Activated CD4-positive, alpha-beta T cell treated with anti-CD3 and anti-CD28 coated beads, Interleukin-2, amount 10 ng/mL, durations not matched to agents 24 days and 14 days (primary cell): ENCODE results near the gene ABCF2. TPM values are rescaled to one million over a fixed set of nuclear protein-coding genes. Genes with fewer than 3 reads are reported as not detected.

Source experiments
- DNase-seq: peaks from one replicate; pipeline ENCODE4 v3.0.0; 2022
- H3K27ac Mint-ChIP-seq: one replicate; pipeline ENCODE4 v1.8.0; 2022; ENCODE audit warnings: mild to moderate bottlenecking, mixed read lengths
- H3K27me3 Mint-ChIP-seq: one replicate; pipeline ENCODE4 v1.8.0; 2022; ENCODE audit warnings: mixed read lengths
- H3K36me3 Mint-ChIP-seq: one replicate; pipeline ENCODE4 v1.8.0; 2022; ENCODE audit warnings: low read depth, mild to moderate bottlenecking, mixed read lengths
- H3K4me1 Mint-ChIP-seq: one replicate; pipeline ENCODE4 v1.8.0; 2021; ENCODE audit warnings: mixed read lengths
- H3K4me3 Mint-ChIP-seq: one replicate; pipeline ENCODE4 v1.8.0; 2022; ENCODE audit warnings: mild to moderate bottlenecking, moderate library complexity, mixed read lengths
- H3K9me3 Mint-ChIP-seq: one replicate; pipeline ENCODE4 v1.8.0; 2021; ENCODE audit warnings: mixed read lengths
- intact Hi-C: fragments of 100-400 bp; cut with micrococcal nuclease; formaldehyde crosslinking; loops from one replicate; pipeline ENCODE4 v1.15.1; 2023
- total RNA-seq: library from RNA; stranded (reverse); gene quantifications from 2 replicates; pipeline ENCODE4 v1.2.3, GENCODE V29; 2022

The ABCF2 gene
- total RNA-seq, 1 donor from 2014 or later: 84.6 TPM

DNA sequence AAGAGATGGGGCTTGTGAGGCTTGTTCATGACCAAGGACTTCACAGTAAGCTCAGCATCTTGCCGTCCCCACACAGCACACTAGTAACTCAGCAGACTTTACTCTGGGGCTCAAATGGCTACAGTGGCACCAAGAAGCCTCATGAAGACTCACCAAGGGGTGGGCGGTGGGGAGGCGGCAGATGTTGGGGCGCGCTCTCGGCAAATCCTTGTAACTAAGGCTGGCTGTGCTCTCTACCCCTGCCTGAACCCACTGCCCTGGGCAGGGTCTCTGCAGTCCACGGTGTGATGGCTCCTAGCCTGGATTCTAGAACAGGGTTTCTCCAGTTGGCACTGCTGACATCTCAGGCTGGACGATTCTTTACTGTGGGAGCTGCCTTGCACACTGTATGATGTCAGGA is 33.9 kb upstream of the ABCF2 start:
- no peaks in the 10 kb centered on the region for H3K4me1 Mint-ChIP-seq
- no peak overlapping the region for H3K4me3 Mint-ChIP-seq
- no peak for DNase-seq
- H3K27me3 Mint-ChIP-seq: peaks cover 14% of the 10 kb centered on the region
- intact Hi-C loops: no loop called here
- no peaks in the 10 kb centered on the region for H3K9me3 Mint-ChIP-seq
- no peak overlapping the region for H3K27ac Mint-ChIP-seq
- H3K36me3 Mint-ChIP-seq: no peaks in the 10 kb centered on the region

DNA sequence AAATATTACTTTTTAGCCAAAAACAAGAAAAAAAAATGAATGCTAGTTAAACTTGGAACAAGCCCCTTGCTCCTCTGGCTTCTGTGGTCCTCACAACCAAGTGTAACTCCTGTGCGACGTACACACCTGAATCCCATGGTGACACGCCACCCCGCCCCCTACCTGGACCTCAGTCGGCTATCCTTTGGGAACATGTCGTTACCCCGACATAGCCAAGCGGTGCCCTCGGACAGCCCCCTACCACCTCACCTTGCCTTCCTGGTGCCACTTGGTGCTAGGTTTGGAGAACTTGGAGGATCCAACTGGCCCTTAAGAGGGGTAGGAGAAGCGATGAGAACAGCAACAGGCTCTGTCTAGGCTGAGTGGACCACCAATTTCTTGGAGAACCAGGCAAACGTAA is 33.5 kb upstream of the ABCF2 start:
- Mint-ChIP-seq H3K27ac (no peak overlapping the region), H3K4me1 (no peaks in the 10 kb centered on the region), H3K9me3 (no peaks in the 10 kb centered on the region), H3K27me3 (peaks cover 18% of the 10 kb centered on the region), H3K4me3 (no peak overlapping the region), H3K36me3 (no peaks in the 10 kb centered on the region)
- intact Hi-C loops: no loop called here
- no peak for DNase-seq

DNA sequence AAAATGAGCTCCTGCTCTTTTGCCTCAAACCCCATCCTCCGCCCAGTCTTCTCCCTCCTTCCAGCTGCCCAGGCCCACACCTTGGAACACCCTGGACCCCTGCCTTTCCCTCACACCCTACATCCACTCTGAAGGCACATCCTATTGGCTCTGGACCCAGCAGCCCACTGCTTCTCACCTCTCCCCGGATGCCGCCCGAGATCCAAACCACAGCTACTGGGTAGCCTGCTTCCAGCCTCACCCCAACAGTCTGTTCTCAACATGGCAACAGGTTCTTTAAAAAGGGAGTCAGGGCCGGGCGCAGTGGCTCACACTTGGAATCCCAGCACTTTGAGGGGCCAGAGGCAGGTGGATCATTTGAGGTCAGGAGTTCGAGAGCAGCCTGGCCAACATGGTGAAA is 31.0 kb upstream of the ABCF2 start:
- no peak for DNase-seq
- H3K4me3 Mint-ChIP-seq: no peak overlapping the region
- intact Hi-C loops: no loop called here
- peaks cover 39% of the 10 kb centered on the region for H3K27me3 Mint-ChIP-seq
- no peak overlapping the region for H3K27ac Mint-ChIP-seq
- H3K36me3 Mint-ChIP-seq: no peaks in the 10 kb centered on the region
- no peaks in the 10 kb centered on the region for H3K4me1 Mint-ChIP-seq
- no peaks in the 10 kb centered on the region for H3K9me3 Mint-ChIP-seq

DNA sequence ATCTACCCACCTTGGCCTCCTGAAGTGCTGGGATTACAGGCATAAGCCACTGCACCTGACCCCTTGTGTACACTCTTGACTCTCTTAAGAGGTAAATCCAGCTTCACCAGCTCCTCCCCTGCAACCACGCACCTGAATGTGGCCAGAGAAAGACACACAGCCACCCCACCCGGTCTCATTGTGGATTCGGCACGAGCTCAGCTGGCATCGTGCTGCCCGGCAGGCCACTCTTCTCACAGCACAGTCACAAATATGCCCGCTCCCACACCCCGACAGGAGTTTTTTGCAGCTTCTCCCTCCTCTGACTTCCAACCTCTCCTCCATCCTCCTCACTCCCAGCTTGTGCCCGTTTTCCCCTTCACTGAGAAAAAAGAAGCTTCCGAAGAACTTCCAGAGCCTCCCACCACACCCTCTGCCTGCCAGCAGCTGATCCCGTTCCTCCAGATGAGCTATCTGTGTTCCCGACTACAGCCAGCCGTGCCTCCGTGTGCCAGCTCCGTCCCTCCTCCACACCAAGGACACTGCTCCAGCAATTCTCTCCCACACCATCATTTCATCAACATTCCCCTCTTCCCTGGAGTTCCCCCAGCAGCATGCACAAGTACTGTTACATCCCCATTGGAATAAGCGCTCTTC is 29.5 kb upstream of the ABCF2 start:
- Mint-ChIP-seq H3K27me3 (peaks cover 47% of the 10 kb centered on the region), H3K36me3 (no peaks in the 10 kb centered on the region), H3K4me3 (no peak overlapping the region), H3K27ac (no peak overlapping the region), H3K9me3 (no peaks in the 10 kb centered on the region), H3K4me1 (no peaks in the 10 kb centered on the region)
- intact Hi-C loops: no loop called here
- no peak for DNase-seq

DNA sequence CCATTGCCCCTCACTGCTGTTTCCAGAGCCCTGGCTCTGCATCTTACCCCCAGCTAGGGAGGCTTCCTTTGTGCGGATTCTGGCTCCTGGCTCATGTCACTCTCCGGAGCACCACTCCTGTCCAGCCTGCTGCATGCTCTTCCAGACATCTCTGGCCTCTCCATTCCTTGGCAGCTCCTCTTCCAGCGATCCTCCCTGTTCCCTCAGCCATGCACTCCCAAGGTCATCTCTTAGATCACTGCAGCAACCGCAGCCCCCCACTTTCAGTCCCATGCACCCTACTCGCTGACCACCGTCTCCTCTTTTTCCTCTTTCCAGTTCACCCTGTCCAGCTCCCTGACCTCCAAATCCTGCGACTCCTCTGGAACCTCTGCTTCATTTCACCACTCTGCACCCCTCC is 28.4 kb upstream of the ABCF2 start:
- H3K27ac Mint-ChIP-seq: no peak overlapping the region
- H3K36me3 Mint-ChIP-seq: no peaks in the 10 kb centered on the region
- intact Hi-C loops: no loop called here
- no peak for DNase-seq
- H3K9me3 Mint-ChIP-seq: no peaks in the 10 kb centered on the region
- H3K4me1 Mint-ChIP-seq: peaks cover 1% of the 10 kb centered on the region
- H3K4me3 Mint-ChIP-seq: no peak overlapping the region
- H3K27me3 Mint-ChIP-seq: peaks cover 54% of the 10 kb centered on the region

DNA sequence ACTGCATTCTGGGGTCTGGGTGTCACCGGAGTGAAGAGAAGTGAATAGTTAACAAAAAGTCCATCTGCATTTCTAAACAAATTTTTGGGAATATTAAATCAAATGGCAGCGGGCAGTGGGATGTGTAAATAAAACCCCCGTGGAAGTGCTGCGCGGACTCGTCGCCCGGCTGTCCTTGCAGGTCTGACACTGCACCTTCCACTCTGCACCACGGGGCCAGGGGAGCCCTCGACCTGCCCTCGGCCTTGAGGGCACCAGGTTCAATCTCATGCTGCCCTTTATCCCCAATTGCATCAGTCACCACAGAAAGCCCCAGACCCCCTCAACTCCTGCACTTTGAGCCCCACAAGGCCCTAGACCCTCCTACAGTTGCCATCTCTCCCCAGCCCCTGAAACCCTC is 27.8 kb upstream of the ABCF2 start:
- H3K4me1 Mint-ChIP-seq: peaks cover 1% of the 10 kb centered on the region
- peaks cover 59% of the 10 kb centered on the region for H3K27me3 Mint-ChIP-seq
- intact Hi-C loops: no loop called here
- no peaks in the 10 kb centered on the region for H3K36me3 Mint-ChIP-seq
- no peak overlapping the region for H3K4me3 Mint-ChIP-seq
- no peak for DNase-seq
- H3K27ac Mint-ChIP-seq: no peak overlapping the region
- no peaks in the 10 kb centered on the region for H3K9me3 Mint-ChIP-seq

DNA sequence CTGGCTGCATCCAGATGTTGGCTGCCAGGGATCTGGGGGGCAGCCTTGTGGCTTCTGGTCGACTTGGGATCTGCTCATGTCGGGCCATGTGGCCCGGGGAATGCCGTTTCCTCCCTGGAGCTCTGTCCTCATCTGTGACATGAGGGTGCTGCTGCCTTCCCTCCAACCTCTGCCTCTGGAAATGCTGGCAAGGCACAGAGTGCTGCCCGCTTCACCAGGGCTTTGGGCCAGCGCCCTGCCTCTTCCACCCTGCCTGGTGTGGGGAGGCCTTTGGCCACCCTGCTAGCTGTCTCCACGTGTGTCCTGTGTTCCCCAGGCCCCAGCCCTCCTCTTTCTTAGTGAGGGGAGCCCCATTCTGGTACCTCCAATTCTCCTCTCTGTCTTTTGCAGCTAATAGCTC is 27.3 kb upstream of the ABCF2 start:
- intact Hi-C loops: no loop called here
- no peak for DNase-seq
- H3K9me3 Mint-ChIP-seq: no peaks in the 10 kb centered on the region
- no peak overlapping the region for H3K4me3 Mint-ChIP-seq
- no peak overlapping the region for H3K27ac Mint-ChIP-seq
- H3K4me1 Mint-ChIP-seq: peaks cover 2% of the 10 kb centered on the region
- H3K27me3 Mint-ChIP-seq: peaks cover 63% of the 10 kb centered on the region
- no peaks in the 10 kb centered on the region for H3K36me3 Mint-ChIP-seq

DNA sequence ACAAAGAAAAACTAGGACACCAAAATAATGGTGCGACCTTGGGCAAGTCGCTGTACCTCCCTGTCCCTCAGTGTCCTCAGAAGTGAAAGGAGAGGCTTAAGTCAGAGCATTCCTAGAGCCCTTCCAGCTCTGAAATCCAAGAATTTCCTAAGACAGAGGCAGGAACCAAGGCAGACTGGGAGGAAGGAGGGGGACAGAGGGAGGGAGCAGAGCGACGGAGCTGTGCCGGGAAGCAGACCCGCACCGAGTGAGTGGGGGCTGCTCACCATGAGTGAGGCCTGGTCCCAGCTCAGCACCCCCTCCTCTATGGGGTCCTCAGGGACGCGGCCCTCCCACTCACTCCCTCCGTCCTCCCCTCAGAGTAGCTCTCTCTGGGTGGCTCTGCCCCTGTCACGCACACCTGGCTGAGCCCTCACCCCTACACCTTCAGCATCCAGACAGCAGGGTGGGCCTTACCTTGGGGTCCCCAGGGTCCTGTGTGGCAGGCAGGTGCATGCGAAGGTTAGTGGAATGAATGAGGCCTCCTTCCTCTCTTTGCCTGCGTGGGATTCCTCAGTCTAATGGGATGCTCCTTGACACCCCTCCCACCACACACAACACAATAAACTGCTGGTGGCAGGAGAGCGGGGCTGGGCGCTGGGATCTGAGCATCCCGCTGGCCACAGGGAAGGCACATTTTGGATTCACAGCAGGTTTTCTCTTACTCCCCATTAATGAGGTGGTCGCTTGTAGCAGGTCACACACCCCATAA is 26.1 kb upstream of the ABCF2 start:
- no peak overlapping the region for H3K4me3 Mint-ChIP-seq

DNA sequence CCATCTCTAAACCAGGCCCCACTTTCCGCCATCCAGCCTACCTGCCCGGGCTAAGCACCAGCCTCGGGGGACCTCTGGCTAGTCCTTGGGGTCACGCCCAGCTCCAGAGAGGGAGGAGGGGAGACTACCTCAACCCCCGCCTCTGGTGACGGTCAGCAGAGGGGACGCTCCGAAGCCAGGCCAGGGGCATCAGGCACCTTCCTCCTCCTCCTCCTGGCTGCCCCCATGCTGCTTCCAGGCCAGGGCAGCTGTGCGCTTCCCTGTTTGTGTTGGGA is 25.5 kb upstream of the ABCF2 start:
- Mint-ChIP-seq H3K9me3 (no peaks in the 10 kb centered on the region), H3K27ac (no peak overlapping the region), H3K4me3 (no peak overlapping the region), H3K36me3 (no peaks in the 10 kb centered on the region), H3K4me1 (peaks cover 12% of the 10 kb centered on the region), H3K27me3 (peaks cover 67% of the 10 kb centered on the region)
- no peak for DNase-seq
- intact Hi-C loops: no loop called here

More for the DNA sequence above, 26.1 kb upstream of the ABCF2 start:
- no peak for DNase-seq
- H3K4me1 Mint-ChIP-seq: peaks cover 8% of the 10 kb centered on the region
- no peaks in the 10 kb centered on the region for H3K9me3 Mint-ChIP-seq
- H3K36me3 Mint-ChIP-seq: no peaks in the 10 kb centered on the region
- no peak overlapping the region for H3K27ac Mint-ChIP-seq
- intact Hi-C loops: no loop called here
- peaks cover 65% of the 10 kb centered on the region for H3K27me3 Mint-ChIP-seq

DNA sequence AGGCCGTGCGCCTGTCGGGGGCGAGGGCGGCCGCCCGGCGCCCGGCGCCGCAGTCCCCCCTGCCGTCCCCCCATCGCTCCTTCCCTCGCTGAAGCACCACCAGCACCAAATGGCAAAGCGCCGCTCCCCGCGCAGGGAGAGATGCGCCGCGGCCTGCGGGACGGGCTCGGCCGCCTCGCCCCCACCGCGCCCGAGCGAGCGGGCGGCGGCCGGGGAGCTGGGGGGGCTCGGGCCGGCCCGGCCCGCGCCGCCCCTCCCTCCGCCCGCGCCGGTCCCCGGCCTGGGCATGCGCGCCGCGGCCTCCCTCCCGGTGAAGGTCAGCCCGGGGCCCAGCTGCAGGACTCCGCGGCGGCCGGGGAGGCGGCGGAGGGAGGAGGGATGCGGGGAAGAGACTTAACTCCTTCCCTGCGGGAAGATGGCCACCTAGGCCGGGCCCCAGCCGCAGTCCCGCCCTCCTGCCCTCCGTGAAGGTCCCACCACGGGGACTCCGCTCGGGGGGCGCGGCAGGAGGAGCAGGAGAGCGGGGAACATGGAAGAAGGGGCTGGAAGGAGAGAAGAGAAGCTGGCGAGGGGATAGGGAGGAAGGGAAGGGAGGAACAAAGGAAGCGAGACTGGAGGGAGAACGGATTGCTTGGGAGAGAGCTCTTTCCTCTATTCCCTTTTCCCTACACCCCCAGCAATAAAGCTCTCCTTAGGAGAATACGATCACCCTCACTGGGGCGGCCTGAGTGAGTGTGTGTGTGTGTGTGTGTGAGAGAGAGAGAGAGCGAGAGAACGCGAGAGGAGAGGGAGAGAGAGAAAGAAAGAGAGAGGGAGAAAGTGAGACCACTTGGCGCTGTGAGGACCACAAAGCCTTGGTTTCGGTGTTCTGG is 24.9 kb upstream of the ABCF2 start:
- H3K27me3 Mint-ChIP-seq: peaks cover 73% of the 10 kb centered on the region
- no peaks in the 10 kb centered on the region for H3K36me3 Mint-ChIP-seq
- no peak overlapping the region for H3K4me3 Mint-ChIP-seq
- peaks cover 12% of the 10 kb centered on the region for H3K4me1 Mint-ChIP-seq
- no peak overlapping the region for H3K27ac Mint-ChIP-seq
- no peak for DNase-seq
- H3K9me3 Mint-ChIP-seq: no peaks in the 10 kb centered on the region
- intact Hi-C loops: no loop called here

DNA sequence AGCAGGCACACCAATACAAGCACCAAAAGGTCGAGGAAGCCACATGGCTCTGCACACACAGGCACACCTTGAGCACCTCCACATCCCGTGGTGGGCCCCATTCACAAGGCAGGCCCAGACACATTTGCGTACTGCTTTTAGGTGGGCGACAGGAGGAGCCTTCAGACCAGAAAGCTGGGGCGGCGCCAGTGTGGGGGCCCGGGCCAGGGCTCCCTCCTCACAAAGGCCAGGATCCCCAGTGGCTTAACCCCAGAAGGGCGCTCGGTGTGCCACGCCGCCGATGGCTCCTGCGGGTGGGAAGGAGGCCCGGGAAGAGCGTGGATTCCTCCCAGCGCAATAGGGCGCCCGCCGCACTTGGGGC is 24.3 kb upstream of the ABCF2 start:
- no peaks in the 10 kb centered on the region for H3K9me3 Mint-ChIP-seq
- H3K36me3 Mint-ChIP-seq: no peaks in the 10 kb centered on the region
- no peak for DNase-seq
- H3K27ac Mint-ChIP-seq: no peak overlapping the region
- peaks cover 76% of the 10 kb centered on the region for H3K27me3 Mint-ChIP-seq
- no peak overlapping the region for H3K4me3 Mint-ChIP-seq
- intact Hi-C loops: no loop called here
- H3K4me1 Mint-ChIP-seq: peaks cover 14% of the 10 kb centered on the region

DNA sequence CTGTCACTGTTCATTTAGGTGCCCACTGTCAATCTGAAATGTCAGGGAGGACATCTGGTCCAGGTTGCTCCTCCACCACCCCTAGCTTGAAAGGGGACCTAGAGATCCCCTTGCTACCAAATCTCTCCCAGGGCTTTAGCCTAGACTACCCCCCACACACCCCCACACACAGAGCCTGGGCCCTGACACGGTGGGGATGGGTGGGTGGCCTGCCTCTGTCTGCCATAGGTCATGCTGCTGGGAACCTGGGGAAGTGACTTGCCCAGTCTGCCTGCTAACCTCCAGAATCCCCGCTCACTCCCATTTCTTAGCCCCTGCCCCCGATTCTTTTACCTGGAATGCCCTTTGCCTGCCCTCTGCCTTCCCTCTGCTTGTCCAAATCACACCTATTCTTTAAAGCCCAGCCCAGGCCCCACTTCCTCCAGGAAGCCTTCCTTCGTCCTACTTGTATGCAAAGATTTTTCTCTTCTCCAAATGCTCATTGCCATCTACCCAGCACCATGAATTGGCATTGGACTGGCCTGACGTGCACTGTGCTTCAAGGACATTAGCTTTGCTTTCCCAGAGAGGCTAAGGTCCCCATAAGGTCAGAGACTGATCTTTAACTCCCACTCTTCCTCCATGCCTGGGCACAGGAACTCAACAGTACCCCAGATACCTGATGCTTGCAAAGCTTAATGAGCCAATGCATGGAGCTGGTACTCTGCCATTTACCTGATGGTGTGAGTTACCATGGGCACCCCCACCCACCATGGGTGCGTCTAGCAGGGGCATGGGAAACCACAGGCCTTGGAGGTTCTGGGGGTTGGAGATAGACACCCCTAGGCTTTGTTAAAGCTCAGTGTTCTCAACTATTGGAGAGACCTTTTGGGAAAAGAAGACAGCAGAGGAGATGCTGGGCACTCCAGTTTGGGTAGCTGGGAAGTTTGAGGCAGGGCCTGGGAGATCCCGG is 23.5 kb upstream of the ABCF2 start:
- Mint-ChIP-seq H3K27me3 (peaks cover 78% of the 10 kb centered on the region), H3K4me3 (no peak overlapping the region), H3K36me3 (no peaks in the 10 kb centered on the region), H3K4me1 (peaks cover 17% of the 10 kb centered on the region), H3K27ac (no peak overlapping the region), H3K9me3 (no peaks in the 10 kb centered on the region)
- DNase-seq: no peak
- intact Hi-C loops: no loop called here

DNA sequence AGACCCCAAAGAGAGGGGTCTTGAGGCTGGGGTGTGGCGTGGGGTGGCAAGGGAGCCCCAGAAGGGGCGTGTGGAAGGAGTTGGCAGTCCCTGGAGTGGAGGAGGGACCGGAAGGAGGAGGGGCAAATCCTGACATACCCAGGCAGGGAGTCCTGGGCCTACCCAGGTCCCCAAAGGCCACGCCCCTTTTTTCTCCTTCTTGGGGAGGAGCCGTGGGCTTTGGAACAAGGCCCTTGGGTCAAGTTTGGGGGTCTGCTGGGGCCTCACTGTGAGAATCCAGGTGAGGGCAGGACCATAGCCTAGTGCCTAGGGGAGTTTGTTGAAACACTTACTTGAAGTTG is 22.7 kb upstream of the ABCF2 start:
- Mint-ChIP-seq H3K36me3 (no peaks in the 10 kb centered on the region), H3K4me1 (peaks cover 20% of the 10 kb centered on the region), H3K27me3 (peaks cover 74% of the 10 kb centered on the region), H3K9me3 (no peaks in the 10 kb centered on the region), H3K27ac (no peak overlapping the region), H3K4me3 (peak overlapping the region; percentile 50)
- intact Hi-C loops: loop anchor here (2.0 to 10.0 kb wide), 3 partner anchors 27 to 195 kb away; partner anchors contain the start of gene CRYGN
- DNase-seq: no peak
